Measurements from ENCODE around the gene RAET1G. TPM values are rescaled to one million over a fixed set of nuclear protein-coding genes. Genes with fewer than 3 reads are reported as not detected.

The RAET1G gene
- total RNA-seq, 6 donors from 2014 or later: 0.37 to 2.1 (median 0.75) TPM; not detected in 2

- Histone ChIP-seq H3K4me3 (no peak overlapping the region), H3K9me3 (no peaks in the 10 kb centered on the region), H3K4me1 (peaks cover 9 to 13% (median 11%) of the 10 kb centered on the region in 4 donors), H3K36me3 (no peaks in the 10 kb centered on the region), H3K27me3 (peaks cover 0 to 3% (median 0%) of the 10 kb centered on the region in 4 donors), H3K27ac (no peak overlapping the region)
- DNase-seq (no peak), ATAC-seq (ENCODE audit: low FRiP score in 2 of 2) (no peak)
- WGBS, 2 donors: 90% methylated on average over 6 of the region's 6 CpGs
- no peak for TF ChIP-seq POLR2AphosphoS5 (IDR thresholded peaks at IDR 0.05)
- no peak for TF ChIP-seq POLR2A (IDR thresholded peaks at IDR 0.05)
- TF ChIP-seq EP300 (IDR thresholded peaks at IDR 0.05): no peak
- TF ChIP-seq CTCF (IDR thresholded peaks at IDR 0.05): no peak
Observed at GRCh38 chr6:149918151-149918905, 4.6 kb downstream of the RAET1G start.

GRCh38 chr6:149917679-149918078, 5.2 kb downstream of the RAET1G start:
- Histone ChIP-seq H3K27me3 (peaks cover 0 to 3% (median 0%) of the 10 kb centered on the region in 4 donors), H3K4me1 (peaks cover 5 to 6% (median 5%) of the 10 kb centered on the region in 4 donors), H3K27ac (no peak overlapping the region), H3K9me3 (no peaks in the 10 kb centered on the region), H3K36me3 (no peaks in the 10 kb centered on the region), H3K4me3 (no peak overlapping the region)
- 87 to 97% methylated on average over 2 of the region's 2 CpGs for WGBS, 2 donors
- ATAC-seq (ENCODE audit: low FRiP score in 2 of 2): no peak
- TF ChIP-seq POLR2AphosphoS5 (IDR thresholded peaks at IDR 0.05): no peak
- no peak for TF ChIP-seq CTCF (IDR thresholded peaks at IDR 0.05)
- TF ChIP-seq POLR2A (IDR thresholded peaks at IDR 0.05): no peak
- no peak for TF ChIP-seq EP300 (IDR thresholded peaks at IDR 0.05)
- no peak for DNase-seq

- Histone ChIP-seq H3K4me1 (no peaks in the 10 kb centered on the region), H3K36me3 (no peaks in the 10 kb centered on the region), H3K27ac (no peak overlapping the region), H3K27me3 (no peaks in the 10 kb centered on the region), H3K4me3 (no peak overlapping the region), H3K9me3 (no peaks in the 10 kb centered on the region)
- 92 to 95% methylated on average over 10 of the region's 10 CpGs for WGBS, 2 donors
- DNase-seq (no peak), ATAC-seq (ENCODE audit: low FRiP score in 2 of 2) (no peak)
- no peak for TF ChIP-seq EP300 (IDR thresholded peaks at IDR 0.05)
- no peak for TF ChIP-seq POLR2AphosphoS5 (IDR thresholded peaks at IDR 0.05)
- TF ChIP-seq POLR2A (IDR thresholded peaks at IDR 0.05): no peak
- no peak for TF ChIP-seq CTCF (IDR thresholded peaks at IDR 0.05)
Observed at GRCh38 chr6:149915970-149916865, 6.7 kb downstream of the RAET1G start.

GRCh38 chr6:149913540-149914240, 9.2 kb downstream of the RAET1G start:
- DNase-seq (no peak), ATAC-seq (ENCODE audit: low FRiP score in 2 of 2) (no peak)
- Histone ChIP-seq H3K9me3 (peaks cover 0 to 2% (median under 1%) of the 10 kb centered on the region in 4 donors), H3K4me3 (no peak overlapping the region), H3K27ac (no peak overlapping the region), H3K36me3 (no peaks in the 10 kb centered on the region), H3K4me1 (no peaks in the 10 kb centered on the region), H3K27me3 (no peaks in the 10 kb centered on the region)
- WGBS, 2 donors: 68% methylated on average over 8 to 9 of the region's 9 CpGs
- TF ChIP-seq EP300 (IDR thresholded peaks at IDR 0.05) (no peak), CTCF (IDR thresholded peaks at IDR 0.05) (no peak), POLR2AphosphoS5 (IDR thresholded peaks at IDR 0.05) (no peak)

Data from upper lobe of left lung (tissue), 6 donors.